Vagina (tissue), 2 donors: Measurements from ENCODE around the gene DPYD. TPM values are rescaled to one million over a fixed set of nuclear protein-coding genes. Genes with fewer than 3 reads are reported as not detected.

Source experiments
- DNase-seq, 2 donors: peaks; one replicate each; pipeline ENCODE4 v3.0.0-alpha.2; 2017; ENCODE audit errors: extremely low spot score in 2 of 2
- H3K27ac ChIP-seq: fragments of 200-600 bp; sonication (generic); one replicate; pipeline ENCODE4 v1.5.1; 2019
- H3K27me3 ChIP-seq: fragments of 200-600 bp; sonication (generic); one replicate; pipeline ENCODE4 v1.5.1; 2019
- H3K36me3 ChIP-seq, 2 donors: fragments of 200-600 bp; sonication (generic); one replicate each; pipeline ENCODE4 v1.5.1; 2017 to 2019
- H3K4me1 ChIP-seq: fragments of 200-600 bp; sonication (generic); one replicate; pipeline ENCODE4 v1.5.1; 2019
- H3K4me3 ChIP-seq, 2 donors: fragments of 200-600 bp; sonication (generic); 1 replicate in 1 of 2; 2 replicates in 1 of 2; pipeline ENCODE4 v1.5.1; 2016 to 2019
- H3K9me3 ChIP-seq: fragments of 200-600 bp; sonication (generic); one replicate; pipeline ENCODE4 v1.5.1; 2019
- CTCF ChIP-seq, 3 experiments: fragments of 450-650 bp in 2 of 3; fragments of 200-600 bp in 1 of 3; sonication (generic) in 1 of 3; IDR thresholded peaks; one replicate each; pipeline ENCODE4 v1.5.1; 2017 to 2019; ENCODE audit warnings: antibody characterized with exemption in 3 of 3, mild to moderate bottlenecking in 2 of 3, moderate library complexity in 2 of 3
- POLR2A ChIP-seq, 2 donors: fragments of 450-650 bp; IDR thresholded peaks; one replicate each; pipeline ENCODE4 v1.6.1; 2017; ENCODE audit warnings: antibody characterized with exemption in 2 of 2, mild to moderate bottlenecking in 2 of 2, moderate library complexity in 2 of 2
- POLR2AphosphoS5 ChIP-seq, 2 donors: sonication (generic); formaldehyde crosslinking; IDR thresholded peaks; one replicate each; pipeline ENCODE4 v1.9.0; 2017; ENCODE audit warnings: antibody characterized with exemption in 2 of 2, mild to moderate bottlenecking in 2 of 2, low read depth in 1 of 2; ENCODE audit not compliant: insufficient read depth in 1 of 2
- intact Hi-C: fragments of 100-400 bp; cut with DNase I; formaldehyde crosslinking; loops from one replicate; pipeline ENCODE4 v1.15.1; 2023
- total RNA-seq: library from RNA; depleted of rRNA; stranded (reverse); fragments of >200 nt; gene quantifications from one replicate; pipeline ENCODE4 v1.2.3, GENCODE V29; 2016

DPYD gene
- total RNA-seq, 1 donor from 2014 or later = 45.7 TPM

GRCh38 chr1:97457446-97458089, 463.3 kb downstream of the DPYD start:
- no peaks in the 10 kb centered on the region for H3K9me3 ChIP-seq
- no peaks in the 10 kb centered on the region for H3K36me3 ChIP-seq
- H3K27ac ChIP-seq = no peak overlapping the region
- H3K4me3 ChIP-seq = no peak overlapping the region
- no peak for TF ChIP-seq POLR2A (IDR thresholded peaks at IDR 0.05)
- TF ChIP-seq POLR2AphosphoS5 (IDR thresholded peaks at IDR 0.05; ENCODE audit: insufficient read depth in 1 of 2, low read depth in 1 of 2) = no peak
- no peak for TF ChIP-seq CTCF (IDR thresholded peaks at IDR 0.05)
- DNase-seq = no peak
- no peaks in the 10 kb centered on the region for H3K27me3 ChIP-seq
- intact Hi-C loops = no loop called here
- no peaks in the 10 kb centered on the region for H3K4me1 ChIP-seq

GRCh38 chr1:97451944-97452343, 468.9 kb downstream of the DPYD start:
- no peak overlapping the region for H3K4me3 ChIP-seq
- H3K36me3 ChIP-seq = no peaks in the 10 kb centered on the region
- no peaks in the 10 kb centered on the region for H3K4me1 ChIP-seq
- TF ChIP-seq POLR2A (IDR thresholded peaks at IDR 0.05) = no peak
- no peak for TF ChIP-seq POLR2AphosphoS5 (IDR thresholded peaks at IDR 0.05; ENCODE audit: insufficient read depth in 1 of 2, low read depth in 1 of 2)
- TF ChIP-seq CTCF (IDR thresholded peaks at IDR 0.05) = no peak
- no peak for DNase-seq
- intact Hi-C loops = no loop called here
- no peaks in the 10 kb centered on the region for H3K27me3 ChIP-seq
- H3K9me3 ChIP-seq = no peaks in the 10 kb centered on the region
- no peak overlapping the region for H3K27ac ChIP-seq

DNA sequence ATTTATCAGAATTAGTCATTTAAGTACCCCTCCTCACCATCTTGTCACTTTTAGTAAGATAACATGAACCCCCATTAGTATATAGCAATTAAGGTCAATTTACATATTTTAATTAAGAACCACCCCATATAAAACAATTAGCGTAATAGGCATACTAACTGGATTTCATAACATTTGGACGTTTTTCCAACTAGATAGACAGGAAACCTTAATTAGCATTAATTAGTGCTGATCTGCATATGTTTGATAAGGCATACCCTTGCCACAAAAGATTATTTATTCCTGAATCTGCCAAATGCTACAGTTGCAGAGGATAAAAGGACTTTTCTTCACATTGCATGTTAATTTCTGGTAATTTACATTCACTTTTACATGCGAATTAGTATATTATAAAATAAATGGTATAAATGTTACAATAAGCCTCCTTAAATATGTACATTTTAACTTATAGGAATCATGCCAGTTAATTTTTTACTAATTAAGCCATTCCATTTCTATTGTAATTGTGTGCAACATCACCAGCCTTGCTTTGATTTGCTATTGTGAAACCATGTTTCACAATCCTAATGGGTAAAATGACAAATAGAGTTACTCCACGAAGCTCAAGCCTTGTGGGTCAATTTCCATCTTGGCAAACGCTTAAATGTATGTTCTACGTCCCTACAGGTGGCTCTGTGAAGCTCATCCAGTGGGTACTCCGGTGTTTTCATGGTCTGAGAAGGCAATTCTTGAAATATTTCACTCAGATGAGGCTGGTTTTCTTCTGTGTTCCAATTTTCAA, 469.6 kb downstream of the DPYD start:
- Histone ChIP-seq H3K9me3 (no peaks in the 10 kb centered on the region), H3K4me1 (no peaks in the 10 kb centered on the region), H3K4me3 (no peak overlapping the region), H3K27ac (no peak overlapping the region), H3K27me3 (no peaks in the 10 kb centered on the region), H3K36me3 (no peaks in the 10 kb centered on the region)
- TF ChIP-seq CTCF (IDR thresholded peaks at IDR 0.05) (no peak), POLR2AphosphoS5 (IDR thresholded peaks at IDR 0.05; ENCODE audit: insufficient read depth in 1 of 2, low read depth in 1 of 2) (no peak), POLR2A (IDR thresholded peaks at IDR 0.05) (no peak)
- DNase-seq = no peak
- intact Hi-C loops = no loop called here

DNA sequence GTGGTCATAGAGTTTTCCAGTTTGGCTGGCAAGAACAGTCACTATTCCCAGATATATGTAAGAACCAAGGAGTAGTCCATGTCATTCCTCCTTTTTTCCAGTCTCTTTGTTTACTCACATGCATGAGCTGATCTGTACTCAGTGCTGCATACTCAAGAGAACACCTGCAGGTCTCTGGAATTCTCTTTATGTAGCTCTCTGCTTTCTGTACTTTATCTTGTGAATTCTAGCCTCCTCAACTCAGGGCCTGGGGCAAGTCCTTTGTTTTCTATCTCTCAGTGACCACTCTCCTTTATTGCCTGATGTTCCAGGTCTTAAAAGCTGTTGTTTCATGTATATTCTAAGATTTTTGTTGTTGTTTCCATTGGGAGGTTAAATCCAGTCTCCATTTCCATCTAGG, 478.9 kb downstream of the DPYD start:
- intact Hi-C loops = no loop called here
- no peaks in the 10 kb centered on the region for H3K9me3 ChIP-seq
- no peak for DNase-seq
- H3K36me3 ChIP-seq = no peaks in the 10 kb centered on the region
- no peak overlapping the region for H3K4me3 ChIP-seq
- no peak for TF ChIP-seq POLR2AphosphoS5 (IDR thresholded peaks at IDR 0.05; ENCODE audit: insufficient read depth in 1 of 2, low read depth in 1 of 2)
- no peaks in the 10 kb centered on the region for H3K27me3 ChIP-seq
- H3K4me1 ChIP-seq = no peaks in the 10 kb centered on the region
- no peak overlapping the region for H3K27ac ChIP-seq

GRCh38 chr1:97433824-97434177, 487.0 kb downstream of the DPYD start:
- TF ChIP-seq CTCF (IDR thresholded peaks at IDR 0.05) (no peak), POLR2A (IDR thresholded peaks at IDR 0.05) (no peak), POLR2AphosphoS5 (IDR thresholded peaks at IDR 0.05; ENCODE audit: insufficient read depth in 1 of 2, low read depth in 1 of 2) (no peak)
- no peaks in the 10 kb centered on the region for H3K36me3 ChIP-seq
- H3K27ac ChIP-seq = no peak overlapping the region
- H3K4me1 ChIP-seq = no peaks in the 10 kb centered on the region
- H3K4me3 ChIP-seq = no peak overlapping the region
- no peaks in the 10 kb centered on the region for H3K27me3 ChIP-seq
- intact Hi-C loops = no loop called here
- H3K9me3 ChIP-seq = no peaks in the 10 kb centered on the region
- DNase-seq = no peak
